H1 (cell line): ENCODE measurements around the gene CADM2. TPM values are rescaled to one million over a fixed set of nuclear protein-coding genes. Genes with fewer than 3 reads are reported as not detected.

Source experiments
- CHD2 ChIP-seq: IDR thresholded peaks from 2 replicates; pipeline ENCODE4 v1.6.1; 2012; ENCODE audit warnings: low read length, improper control_type of control experiment
- CTBP2 ChIP-seq: IDR thresholded peaks from 2 replicates; pipeline ENCODE4 v1.7.0; 2011; ENCODE audit warnings: borderline replicate concordance, mild to moderate bottlenecking, moderate library complexity, mixed read lengths, low read length; ENCODE audit not compliant: insufficient read depth, insufficient read length
- KDM1A ChIP-seq: fragments of 200-600, 300-600 bp; sonication (generic); IDR thresholded peaks from 2 replicates; pipeline ENCODE4 v1.7.1; 2016; ENCODE audit warnings: mild to moderate bottlenecking, low read length, borderline replicate concordance
- ZNF274 ChIP-seq: IDR thresholded peaks from 2 replicates; pipeline ENCODE4 v1.7.0; 2012; ENCODE audit warnings: low read length, borderline replicate concordance; ENCODE audit errors: extremely low read depth
- polyA plus RNA-seq, 7 experiments: library from polyadenylated mRNA; depleted of rRNA in 3 of 7; stranded (reverse) in 5 of 7; unstranded in 2 of 7; fragments of >200 nt in 5 of 7; fragments of 200-250 nt in 2 of 7; gene quantifications; 1 replicate in 5 of 7; 2 replicates in 1 of 7; 4 replicates in 1 of 7; pipeline versions ENCODE4 v1.2.1 to v1.2.3, GENCODE V29; 2011 to 2013; ENCODE audit warnings: missing spikeins in 2 of 7, mixed read lengths in 2 of 7
- total RNA-seq: library from RNA; stranded (reverse); fragmentation: NEBNext Ultra II Directional; extraction: Animal tissue kit (Norgen Biotek cat#: 25700); gene quantifications from 2 replicates; pipeline ENCODE4 v1.2.1, GENCODE V29; 2021
- TF ChIP-seq, protein P1 (sequence below): fragments of 300-600 bp; sonication (generic); IDR thresholded peaks from 2 replicates; pipeline ENCODE4 v1.7.1; 2012; ENCODE audit warnings: low read length, moderate library complexity, mild to moderate bottlenecking, inconsistent platforms; ENCODE audit not compliant: insufficient replicate concordance
- TF ChIP-seq, protein P2 (sequence below): IDR thresholded peaks from 2 replicates; pipeline ENCODE4 v1.6.1; 2012; ENCODE audit warnings: inconsistent platforms

CADM2 gene
- total and polyA plus RNA-seq, 2 of the 8 experiments (the other 6 are each of a cell fraction or from before 2014, with no cell fraction given) = 14.9 to 20.9 TPM

DNA sequence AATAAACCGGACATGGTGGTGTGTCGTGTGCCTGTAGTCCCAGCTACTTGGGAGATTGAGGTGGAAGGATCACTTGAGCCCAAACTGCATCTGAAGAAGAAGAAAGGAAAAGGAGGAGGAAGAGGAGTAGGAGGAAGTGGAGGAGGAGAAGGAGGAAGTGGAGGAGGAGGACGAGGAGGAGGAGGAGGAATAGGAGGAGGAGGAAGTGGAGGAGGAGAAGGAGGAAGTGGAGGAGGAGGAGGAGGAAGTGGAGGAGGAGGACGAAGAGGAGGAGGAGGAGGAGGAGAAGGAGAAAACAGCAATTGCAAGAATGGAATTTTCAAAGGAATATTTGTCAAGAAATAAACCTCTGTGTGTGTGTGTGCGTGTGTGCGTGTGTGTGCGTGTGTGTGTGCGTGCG, 528.6 kb downstream of the CADM2 start (continued):
- TF ChIP-seq, protein P1, sequence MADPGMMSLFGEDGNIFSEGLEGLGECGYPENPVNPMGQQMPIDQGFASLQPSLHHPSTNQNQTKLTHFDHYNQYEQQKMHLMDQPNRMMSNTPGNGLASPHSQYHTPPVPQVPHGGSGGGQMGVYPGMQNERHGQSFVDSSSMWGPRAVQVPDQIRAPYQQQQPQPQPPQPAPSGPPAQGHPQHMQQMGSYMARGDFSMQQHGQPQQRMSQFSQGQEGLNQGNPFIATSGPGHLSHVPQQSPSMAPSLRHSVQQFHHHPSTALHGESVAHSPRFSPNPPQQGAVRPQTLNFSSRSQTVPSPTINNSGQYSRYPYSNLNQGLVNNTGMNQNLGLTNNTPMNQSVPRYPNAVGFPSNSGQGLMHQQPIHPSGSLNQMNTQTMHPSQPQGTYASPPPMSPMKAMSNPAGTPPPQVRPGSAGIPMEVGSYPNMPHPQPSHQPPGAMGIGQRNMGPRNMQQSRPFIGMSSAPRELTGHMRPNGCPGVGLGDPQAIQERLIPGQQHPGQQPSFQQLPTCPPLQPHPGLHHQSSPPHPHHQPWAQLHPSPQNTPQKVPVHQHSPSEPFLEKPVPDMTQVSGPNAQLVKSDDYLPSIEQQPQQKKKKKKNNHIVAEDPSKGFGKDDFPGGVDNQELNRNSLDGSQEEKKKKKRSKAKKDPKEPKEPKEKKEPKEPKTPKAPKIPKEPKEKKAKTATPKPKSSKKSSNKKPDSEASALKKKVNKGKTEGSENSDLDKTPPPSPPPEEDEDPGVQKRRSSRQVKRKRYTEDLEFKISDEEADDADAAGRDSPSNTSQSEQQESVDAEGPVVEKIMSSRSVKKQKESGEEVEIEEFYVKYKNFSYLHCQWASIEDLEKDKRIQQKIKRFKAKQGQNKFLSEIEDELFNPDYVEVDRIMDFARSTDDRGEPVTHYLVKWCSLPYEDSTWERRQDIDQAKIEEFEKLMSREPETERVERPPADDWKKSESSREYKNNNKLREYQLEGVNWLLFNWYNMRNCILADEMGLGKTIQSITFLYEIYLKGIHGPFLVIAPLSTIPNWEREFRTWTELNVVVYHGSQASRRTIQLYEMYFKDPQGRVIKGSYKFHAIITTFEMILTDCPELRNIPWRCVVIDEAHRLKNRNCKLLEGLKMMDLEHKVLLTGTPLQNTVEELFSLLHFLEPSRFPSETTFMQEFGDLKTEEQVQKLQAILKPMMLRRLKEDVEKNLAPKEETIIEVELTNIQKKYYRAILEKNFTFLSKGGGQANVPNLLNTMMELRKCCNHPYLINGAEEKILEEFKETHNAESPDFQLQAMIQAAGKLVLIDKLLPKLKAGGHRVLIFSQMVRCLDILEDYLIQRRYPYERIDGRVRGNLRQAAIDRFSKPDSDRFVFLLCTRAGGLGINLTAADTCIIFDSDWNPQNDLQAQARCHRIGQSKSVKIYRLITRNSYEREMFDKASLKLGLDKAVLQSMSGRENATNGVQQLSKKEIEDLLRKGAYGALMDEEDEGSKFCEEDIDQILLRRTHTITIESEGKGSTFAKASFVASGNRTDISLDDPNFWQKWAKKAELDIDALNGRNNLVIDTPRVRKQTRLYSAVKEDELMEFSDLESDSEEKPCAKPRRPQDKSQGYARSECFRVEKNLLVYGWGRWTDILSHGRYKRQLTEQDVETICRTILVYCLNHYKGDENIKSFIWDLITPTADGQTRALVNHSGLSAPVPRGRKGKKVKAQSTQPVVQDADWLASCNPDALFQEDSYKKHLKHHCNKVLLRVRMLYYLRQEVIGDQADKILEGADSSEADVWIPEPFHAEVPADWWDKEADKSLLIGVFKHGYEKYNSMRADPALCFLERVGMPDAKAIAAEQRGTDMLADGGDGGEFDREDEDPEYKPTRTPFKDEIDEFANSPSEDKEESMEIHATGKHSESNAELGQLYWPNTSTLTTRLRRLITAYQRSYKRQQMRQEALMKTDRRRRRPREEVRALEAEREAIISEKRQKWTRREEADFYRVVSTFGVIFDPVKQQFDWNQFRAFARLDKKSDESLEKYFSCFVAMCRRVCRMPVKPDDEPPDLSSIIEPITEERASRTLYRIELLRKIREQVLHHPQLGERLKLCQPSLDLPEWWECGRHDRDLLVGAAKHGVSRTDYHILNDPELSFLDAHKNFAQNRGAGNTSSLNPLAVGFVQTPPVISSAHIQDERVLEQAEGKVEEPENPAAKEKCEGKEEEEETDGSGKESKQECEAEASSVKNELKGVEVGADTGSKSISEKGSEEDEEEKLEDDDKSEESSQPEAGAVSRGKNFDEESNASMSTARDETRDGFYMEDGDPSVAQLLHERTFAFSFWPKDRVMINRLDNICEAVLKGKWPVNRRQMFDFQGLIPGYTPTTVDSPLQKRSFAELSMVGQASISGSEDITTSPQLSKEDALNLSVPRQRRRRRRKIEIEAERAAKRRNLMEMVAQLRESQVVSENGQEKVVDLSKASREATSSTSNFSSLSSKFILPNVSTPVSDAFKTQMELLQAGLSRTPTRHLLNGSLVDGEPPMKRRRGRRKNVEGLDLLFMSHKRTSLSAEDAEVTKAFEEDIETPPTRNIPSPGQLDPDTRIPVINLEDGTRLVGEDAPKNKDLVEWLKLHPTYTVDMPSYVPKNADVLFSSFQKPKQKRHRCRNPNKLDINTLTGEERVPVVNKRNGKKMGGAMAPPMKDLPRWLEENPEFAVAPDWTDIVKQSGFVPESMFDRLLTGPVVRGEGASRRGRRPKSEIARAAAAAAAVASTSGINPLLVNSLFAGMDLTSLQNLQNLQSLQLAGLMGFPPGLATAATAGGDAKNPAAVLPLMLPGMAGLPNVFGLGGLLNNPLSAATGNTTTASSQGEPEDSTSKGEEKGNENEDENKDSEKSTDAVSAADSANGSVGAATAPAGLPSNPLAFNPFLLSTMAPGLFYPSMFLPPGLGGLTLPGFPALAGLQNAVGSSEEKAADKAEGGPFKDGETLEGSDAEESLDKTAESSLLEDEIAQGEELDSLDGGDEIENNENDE = no peak
- TF ChIP-seq KDM1A = no peak
- no peak for TF ChIP-seq CHD2
- no peak for TF ChIP-seq CTBP2
- no peak for TF ChIP-seq ZNF274
- TF ChIP-seq, protein P2, sequence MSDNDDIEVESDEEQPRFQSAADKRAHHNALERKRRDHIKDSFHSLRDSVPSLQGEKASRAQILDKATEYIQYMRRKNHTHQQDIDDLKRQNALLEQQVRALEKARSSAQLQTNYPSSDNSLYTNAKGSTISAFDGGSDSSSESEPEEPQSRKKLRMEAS = no peak
- TF ChIP-seq, all 59 proteins: peak for 0
